Osteocyte (in vitro differentiated cells): ENCODE results near the gene TMEM87B. TPM values are rescaled to one million over a fixed set of nuclear protein-coding genes. Genes with fewer than 3 reads are reported as not detected.

Experiments used
- DNase-seq: peaks from one replicate; pipeline ENCODE4 v3.0.0; 2021; ENCODE audit warnings: mixed read lengths; ENCODE audit not compliant: unreplicated experiment; ENCODE audit errors: extremely low spot score
- H3K27ac Mint-ChIP-seq: one replicate; pipeline ENCODE4 v1.8.0; 2021; ENCODE audit warnings: mild to moderate bottlenecking, mixed read lengths; ENCODE audit not compliant: unreplicated experiment
- H3K27me3 Mint-ChIP-seq: one replicate; pipeline ENCODE4 v1.8.0; 2021; ENCODE audit warnings: mixed read lengths; ENCODE audit not compliant: unreplicated experiment
- H3K36me3 Mint-ChIP-seq: one replicate; pipeline ENCODE4 v1.8.0; 2021; ENCODE audit warnings: mixed read lengths; ENCODE audit not compliant: unreplicated experiment
- H3K4me1 Mint-ChIP-seq: one replicate; pipeline ENCODE4 v1.8.0; 2021; ENCODE audit warnings: mixed read lengths; ENCODE audit not compliant: unreplicated experiment
- H3K4me3 Mint-ChIP-seq: one replicate; pipeline ENCODE4 v1.8.0; 2021; ENCODE audit warnings: mild to moderate bottlenecking, moderate library complexity, mixed read lengths; ENCODE audit not compliant: unreplicated experiment
- H3K9me3 Mint-ChIP-seq: one replicate; pipeline ENCODE4 v1.8.0; 2021; ENCODE audit warnings: mixed read lengths; ENCODE audit not compliant: unreplicated experiment
- CTCF ChIP-seq: fragments of 200-600 bp; sonication (generic); IDR thresholded peaks from 2 replicates; pipeline ENCODE4 v1.5.0; 2021; ENCODE audit warnings: antibody characterized with exemption, mild to moderate bottlenecking, moderate library complexity
- total RNA-seq: library from RNA; stranded (reverse); gene quantifications from 2 replicates; pipeline ENCODE4 v1.2.1, GENCODE V29; 2021

TMEM87B gene
- total RNA-seq, 1 donor from 2014 or later: 10.4 TPM

GRCh38 chr2:112045446-112046014 is 9.5 kb upstream of the TMEM87B start:
- no peak for TF ChIP-seq CTCF
- H3K36me3 Mint-ChIP-seq: peaks cover 7% of the 10 kb centered on the region
- no peaks in the 10 kb centered on the region for H3K4me1 Mint-ChIP-seq
- DNase-seq: no peak
- H3K27me3 Mint-ChIP-seq: peaks cover 34% of the 10 kb centered on the region
- H3K27ac Mint-ChIP-seq: no peak overlapping the region
- H3K9me3 Mint-ChIP-seq: peaks cover 13% of the 10 kb centered on the region
- no peak overlapping the region for H3K4me3 Mint-ChIP-seq

GRCh38 chr2:112046231-112046630 is 8.8 kb upstream of the TMEM87B start:
- Mint-ChIP-seq H3K4me1 (no peaks in the 10 kb centered on the region), H3K27me3 (peaks cover 30% of the 10 kb centered on the region), H3K4me3 (no peak overlapping the region), H3K36me3 (peaks cover 7% of the 10 kb centered on the region), H3K9me3 (peaks cover 13% of the 10 kb centered on the region), H3K27ac (no peak overlapping the region)
- no peak for TF ChIP-seq CTCF
- no peak for DNase-seq

GRCh38 chr2:112047537-112048235 is 7.4 kb upstream of the TMEM87B start:
- DNase-seq: peak; percentile 54
- H3K27me3 Mint-ChIP-seq: peaks cover 24% of the 10 kb centered on the region
- no peak for TF ChIP-seq CTCF

GRCh38 chr2:112048236-112048592 is 6.9 kb upstream of the TMEM87B start:
- TF ChIP-seq CTCF: no peak
- H3K4me1 Mint-ChIP-seq: no peaks in the 10 kb centered on the region
- H3K9me3 Mint-ChIP-seq: peaks cover 13% of the 10 kb centered on the region
- peaks cover 20% of the 10 kb centered on the region for H3K27me3 Mint-ChIP-seq
- H3K4me3 Mint-ChIP-seq: no peak overlapping the region
- no peak overlapping the region for H3K27ac Mint-ChIP-seq
- peak; percentile 7 for DNase-seq
- peaks cover 7% of the 10 kb centered on the region for H3K36me3 Mint-ChIP-seq

More at GRCh38 chr2:112047537-112048235, 7.4 kb upstream of the TMEM87B start:
- Mint-ChIP-seq H3K36me3 (peaks cover 7% of the 10 kb centered on the region), H3K9me3 (peaks cover 13% of the 10 kb centered on the region), H3K4me1 (no peaks in the 10 kb centered on the region), H3K4me3 (no peak overlapping the region), H3K27ac (no peak overlapping the region)

- peak; percentile 15 for DNase-seq
- H3K4me3 Mint-ChIP-seq: no peak overlapping the region
- peak; percentile 71 for TF ChIP-seq CTCF
- peaks cover 13% of the 10 kb centered on the region for H3K27me3 Mint-ChIP-seq
- H3K27ac Mint-ChIP-seq: no peak overlapping the region
- peaks cover 7% of the 10 kb centered on the region for H3K36me3 Mint-ChIP-seq
- H3K9me3 Mint-ChIP-seq: peaks cover 13% of the 10 kb centered on the region
- H3K4me1 Mint-ChIP-seq: peaks cover 6% of the 10 kb centered on the region
Observed at GRCh38 chr2:112048887-112049286, 6.2 kb upstream of the TMEM87B start.
